ENCODE results near the gene SH2D3A. TPM values are rescaled to one million over a fixed set of nuclear protein-coding genes. Genes with fewer than 3 reads are reported as not detected.

The SH2D3A gene
- total and polyA plus RNA-seq, 2 of the 4 experiments (the other 2 are of a cell fraction) = under 0.01 to 0.09 TPM

DNA sequence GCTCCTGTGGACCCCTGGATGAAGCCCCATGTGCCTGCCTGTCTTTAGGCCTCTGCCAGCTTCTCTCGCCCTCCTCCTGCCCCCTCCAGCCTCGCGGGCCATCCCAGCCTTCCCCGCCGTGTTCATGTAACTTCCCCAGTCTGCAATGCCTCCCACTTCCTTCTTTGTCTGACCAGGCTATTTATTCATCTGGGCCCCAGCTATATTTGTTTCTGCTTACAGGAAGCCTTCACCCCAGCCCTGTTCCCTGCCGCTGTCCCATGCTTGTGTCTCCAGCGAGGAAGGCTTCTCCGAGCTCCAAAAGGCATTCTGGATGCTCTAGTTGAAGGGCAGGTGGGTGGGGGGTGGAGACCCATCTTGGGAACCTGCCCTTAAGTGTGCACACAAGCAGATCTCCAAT is 38.9 kb downstream of the SH2D3A start:
- H3K27me3 ChIP-seq (ENCODE audit: control insufficient read depth, insufficient read depth, low read length) = no peaks in the 10 kb centered on the region
- no peak overlapping the region for H2BK120ac ChIP-seq (ENCODE audit: low read depth, low read length)
- H3K27ac ChIP-seq (ENCODE audit: insufficient read depth, low read length) = no peak overlapping the region
- intact Hi-C loops (cut with micrococcal nuclease) (no loop called here), dilution Hi-C loops (cut with HindIII; ENCODE audit: low sequenced_read_pairs, unreplicated experiment) (no loop called here), in situ Hi-C loops (cut with MboI; ENCODE audit: low sequenced_read_pairs) (no loop called here)
- H3K79me1 ChIP-seq (ENCODE audit: low read depth in 1 of 2, low read length in 2 of 2) = no peaks in the 10 kb centered on the region
- no peak overlapping the region for H4K5ac ChIP-seq (ENCODE audit: low read depth, low read length)
- H3K14ac ChIP-seq (replicated peaks; ENCODE audit: low read depth, low read length) = no peak overlapping the region
- peaks cover 11% of the 10 kb centered on the region; the same call in 1 of the 2 replicates for H3K36me3 ChIP-seq (ENCODE audit: control insufficient read depth, insufficient read depth, low read length)
- DNase-seq (no peak), ATAC-seq (ENCODE audit: low read depth) (no peak)
- no peak overlapping the region for H2BK5ac ChIP-seq (ENCODE audit: low read depth, low read length, poor library complexity, severe bottlenecking)
- H2BK15ac ChIP-seq (ENCODE audit: low read depth, low read length) = no peak overlapping the region
- no peaks in the 10 kb centered on the region for H4K20me1 ChIP-seq (ENCODE audit: insufficient read depth, low read length)
- CTCF ChIA-PET = no interaction called here
- no peak overlapping the region for H3K18ac ChIP-seq (ENCODE audit: low read depth, low read length)
- H2BK20ac ChIP-seq (ENCODE audit: low read depth, low read length) = no peak overlapping the region
- no peak overlapping the region for H3K4me3 ChIP-seq (ENCODE audit: insufficient read depth, low read depth, low read length)
- H3K4ac ChIP-seq (ENCODE audit: low read depth, low read length) = no peak overlapping the region
- H3K9me3 ChIP-seq (ENCODE audit: control insufficient read depth, insufficient read depth, low read length) = no peaks in the 10 kb centered on the region
- no peak overlapping the region for H4K91ac ChIP-seq (ENCODE audit: insufficient read depth, low read depth, low read length)
- H3K4me1 ChIP-seq (ENCODE audit: control insufficient read depth, insufficient read depth, low read length) = no peaks in the 10 kb centered on the region
- no peak overlapping the region for H4K8ac ChIP-seq (ENCODE audit: low read depth in 2 of 2, low read length in 2 of 2)
- 61% methylated on average over 5 of the region's 8 CpGs; no CpG with 5 or more reads in 1 of the 2 experiments for WGBS, 2 experiments (ENCODE audit: extremely low coverage in 2 of 2, insufficient read length in 1 of 2)
- no peak overlapping the region for H3K4me2 ChIP-seq (ENCODE audit: low read depth, low read length)
- POLR2A ChIA-PET (ENCODE audit: unreplicated experiment) = no interaction called here
- H2AK5ac ChIP-seq (ENCODE audit: low read depth, low read length) = no peak overlapping the region
- H3K23ac ChIP-seq (ENCODE audit: low read depth, low read length) = no peak overlapping the region
- H3K9me1 ChIP-seq (ENCODE audit: insufficient read depth, low read length) = no peaks in the 10 kb centered on the region; the same call in 1 of the 2 replicates
- no peak overlapping the region for H2AFZ ChIP-seq (replicated peaks; ENCODE audit: low read length, poor library complexity)
- H3K56ac ChIP-seq (ENCODE audit: extremely low read depth, insufficient read depth, low read length) = no peak overlapping the region
- no peak overlapping the region for H3K9ac ChIP-seq (ENCODE audit: low read depth, low read length)
- BruUV-seq (replicated peaks) = no TSS peak
- H2AK9ac ChIP-seq (replicated peaks; ENCODE audit: low read depth, low read length, poor library complexity) = no peak overlapping the region
- TF ChIP-seq FOS (IDR thresholded peaks at IDR 0.05; ENCODE audit: low read depth, low read length) = no peak
- no peak for TF ChIP-seq MAFK (IDR thresholded peaks at IDR 0.05; ENCODE audit: low read depth, low read length)
- no peak for TF ChIP-seq MXI1 (IDR thresholded peaks at IDR 0.05; ENCODE audit: borderline replicate concordance, low read depth, low read length)
- no peak for TF ChIP-seq POLR2A (IDR thresholded peaks at IDR 0.05; ENCODE audit: low read depth, low read length)
- TF ChIP-seq, protein P1, sequence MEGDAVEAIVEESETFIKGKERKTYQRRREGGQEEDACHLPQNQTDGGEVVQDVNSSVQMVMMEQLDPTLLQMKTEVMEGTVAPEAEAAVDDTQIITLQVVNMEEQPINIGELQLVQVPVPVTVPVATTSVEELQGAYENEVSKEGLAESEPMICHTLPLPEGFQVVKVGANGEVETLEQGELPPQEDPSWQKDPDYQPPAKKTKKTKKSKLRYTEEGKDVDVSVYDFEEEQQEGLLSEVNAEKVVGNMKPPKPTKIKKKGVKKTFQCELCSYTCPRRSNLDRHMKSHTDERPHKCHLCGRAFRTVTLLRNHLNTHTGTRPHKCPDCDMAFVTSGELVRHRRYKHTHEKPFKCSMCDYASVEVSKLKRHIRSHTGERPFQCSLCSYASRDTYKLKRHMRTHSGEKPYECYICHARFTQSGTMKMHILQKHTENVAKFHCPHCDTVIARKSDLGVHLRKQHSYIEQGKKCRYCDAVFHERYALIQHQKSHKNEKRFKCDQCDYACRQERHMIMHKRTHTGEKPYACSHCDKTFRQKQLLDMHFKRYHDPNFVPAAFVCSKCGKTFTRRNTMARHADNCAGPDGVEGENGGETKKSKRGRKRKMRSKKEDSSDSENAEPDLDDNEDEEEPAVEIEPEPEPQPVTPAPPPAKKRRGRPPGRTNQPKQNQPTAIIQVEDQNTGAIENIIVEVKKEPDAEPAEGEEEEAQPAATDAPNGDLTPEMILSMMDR (conservative IDR thresholded peaks at IDR 0.05; ENCODE audit: low read depth, low read length) = no peak
- TF ChIP-seq RAD21 (IDR thresholded peaks at IDR 0.05; ENCODE audit: low read length) = no peak
- no peak for TF ChIP-seq SMC3 (IDR thresholded peaks at IDR 0.05; ENCODE audit: low read depth, low read length)
- no peak for TF ChIP-seq MAZ (IDR thresholded peaks at IDR 0.05; ENCODE audit: borderline replicate concordance, low read depth, low read length)
- TF ChIP-seq CHD1 (IDR thresholded peaks at IDR 0.05; ENCODE audit: low read depth, low read length) = no peak
- no peak for TF ChIP-seq BHLHE40 (IDR thresholded peaks at IDR 0.05; ENCODE audit: low read depth, low read length)
- TF ChIP-seq RCOR1 (IDR thresholded peaks at IDR 0.05; ENCODE audit: insufficient replicate concordance, low read length) = no peak
- TF ChIP-seq ELK1 (IDR thresholded peaks at IDR 0.05; ENCODE audit: borderline replicate concordance, low read depth, low read length) = no peak

All from IMR-90 (cell line).